Measurements from ENCODE around the gene CDH24. TPM values are rescaled to one million over a fixed set of nuclear protein-coding genes. Genes with fewer than 3 reads are reported as not detected.
A peak's percentile ranks its signal among the peaks of the same experiment; 100 is the strongest.

Gene CDH24
- total and polyA plus RNA-seq, 2 of the 13 experiments (the other 11 are each of a cell fraction or from before 2014, with no cell fraction given) = 0.69 to 0.99 TPM

DNA sequence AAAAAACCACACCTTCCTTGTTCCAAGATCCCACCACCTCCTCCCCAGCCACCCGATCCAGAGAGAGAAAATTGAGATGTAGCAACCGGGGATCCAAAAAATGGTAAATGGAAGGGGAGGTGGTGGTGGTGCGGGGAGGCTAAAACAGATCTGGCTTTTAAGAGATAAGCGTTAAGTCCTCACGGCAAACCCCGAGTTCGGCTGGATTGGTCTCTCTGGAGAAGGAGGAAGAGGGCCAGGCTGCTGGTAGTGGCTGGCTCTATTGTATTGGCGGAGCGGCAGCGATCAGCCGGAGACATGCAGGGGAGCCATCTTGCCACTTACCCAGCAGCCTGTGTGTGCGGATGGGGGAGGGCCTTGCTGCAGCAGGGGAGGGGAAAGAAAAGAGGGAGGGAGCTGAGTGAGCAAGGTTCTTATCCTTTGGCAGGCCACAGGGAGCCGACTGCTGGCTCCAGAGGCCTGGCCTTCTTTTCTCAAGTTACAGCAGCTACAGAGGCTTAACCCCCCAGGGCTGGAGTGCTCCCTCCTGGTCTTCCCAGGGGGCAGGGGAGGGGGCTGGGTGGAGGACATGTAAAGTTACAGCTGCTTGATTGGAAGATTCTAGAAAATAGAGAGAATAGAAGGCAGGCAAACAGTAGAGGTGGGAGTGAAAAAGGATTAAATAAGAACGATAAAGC lies 14.1 kb upstream of the CDH24 start (continued):
- TF ChIP-seq, protein P1, sequence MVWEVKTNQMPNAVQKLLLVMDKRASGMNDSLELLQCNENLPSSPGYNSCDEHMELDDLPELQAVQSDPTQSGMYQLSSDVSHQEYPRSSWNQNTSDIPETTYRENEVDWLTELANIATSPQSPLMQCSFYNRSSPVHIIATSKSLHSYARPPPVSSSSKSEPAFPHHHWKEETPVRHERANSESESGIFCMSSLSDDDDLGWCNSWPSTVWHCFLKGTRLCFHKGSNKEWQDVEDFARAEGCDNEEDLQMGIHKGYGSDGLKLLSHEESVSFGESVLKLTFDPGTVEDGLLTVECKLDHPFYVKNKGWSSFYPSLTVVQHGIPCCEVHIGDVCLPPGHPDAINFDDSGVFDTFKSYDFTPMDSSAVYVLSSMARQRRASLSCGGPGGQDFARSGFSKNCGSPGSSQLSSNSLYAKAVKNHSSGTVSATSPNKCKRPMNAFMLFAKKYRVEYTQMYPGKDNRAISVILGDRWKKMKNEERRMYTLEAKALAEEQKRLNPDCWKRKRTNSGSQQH (CRISPR knock-in tag; IDR thresholded peaks at IDR 0.05; ENCODE audit: low read depth) = peak; percentile 92
- TF ChIP-seq, protein P2, sequence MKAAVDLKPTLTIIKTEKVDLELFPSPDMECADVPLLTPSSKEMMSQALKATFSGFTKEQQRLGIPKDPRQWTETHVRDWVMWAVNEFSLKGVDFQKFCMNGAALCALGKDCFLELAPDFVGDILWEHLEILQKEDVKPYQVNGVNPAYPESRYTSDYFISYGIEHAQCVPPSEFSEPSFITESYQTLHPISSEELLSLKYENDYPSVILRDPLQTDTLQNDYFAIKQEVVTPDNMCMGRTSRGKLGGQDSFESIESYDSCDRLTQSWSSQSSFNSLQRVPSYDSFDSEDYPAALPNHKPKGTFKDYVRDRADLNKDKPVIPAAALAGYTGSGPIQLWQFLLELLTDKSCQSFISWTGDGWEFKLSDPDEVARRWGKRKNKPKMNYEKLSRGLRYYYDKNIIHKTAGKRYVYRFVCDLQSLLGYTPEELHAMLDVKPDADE (CRISPR knock-in tag; IDR thresholded peaks at IDR 0.05) = no peak
- TF ChIP-seq ZZZ3 (CRISPR knock-in tag; IDR thresholded peaks at IDR 0.05; ENCODE audit: borderline replicate concordance) = peak; percentile 80; the same call in 1 of the 2 replicates
- no peak for TF ChIP-seq GABPA (IDR thresholded peaks at IDR 0.05; ENCODE audit: low read depth, low read length)
- peak; percentile 47; the same call in 1 of the 2 replicates for TF ChIP-seq GABPA (CRISPR knock-in tag; IDR thresholded peaks at IDR 0.05; ENCODE audit: low read depth)
- TF ChIP-seq SMAD1 (CRISPR knock-in tag; IDR thresholded peaks at IDR 0.05; ENCODE audit: borderline replicate concordance, low read depth) = peak; percentile 96; the same call in 1 of the 2 replicates
- TF ChIP-seq HOXA3 (CRISPR knock-in tag; IDR thresholded peaks at IDR 0.05) = peak; percentile 91
- peak; percentile 87 for TF ChIP-seq IRF2 (CRISPR knock-in tag; IDR thresholded peaks at IDR 0.05)
- TF ChIP-seq, protein P3, sequence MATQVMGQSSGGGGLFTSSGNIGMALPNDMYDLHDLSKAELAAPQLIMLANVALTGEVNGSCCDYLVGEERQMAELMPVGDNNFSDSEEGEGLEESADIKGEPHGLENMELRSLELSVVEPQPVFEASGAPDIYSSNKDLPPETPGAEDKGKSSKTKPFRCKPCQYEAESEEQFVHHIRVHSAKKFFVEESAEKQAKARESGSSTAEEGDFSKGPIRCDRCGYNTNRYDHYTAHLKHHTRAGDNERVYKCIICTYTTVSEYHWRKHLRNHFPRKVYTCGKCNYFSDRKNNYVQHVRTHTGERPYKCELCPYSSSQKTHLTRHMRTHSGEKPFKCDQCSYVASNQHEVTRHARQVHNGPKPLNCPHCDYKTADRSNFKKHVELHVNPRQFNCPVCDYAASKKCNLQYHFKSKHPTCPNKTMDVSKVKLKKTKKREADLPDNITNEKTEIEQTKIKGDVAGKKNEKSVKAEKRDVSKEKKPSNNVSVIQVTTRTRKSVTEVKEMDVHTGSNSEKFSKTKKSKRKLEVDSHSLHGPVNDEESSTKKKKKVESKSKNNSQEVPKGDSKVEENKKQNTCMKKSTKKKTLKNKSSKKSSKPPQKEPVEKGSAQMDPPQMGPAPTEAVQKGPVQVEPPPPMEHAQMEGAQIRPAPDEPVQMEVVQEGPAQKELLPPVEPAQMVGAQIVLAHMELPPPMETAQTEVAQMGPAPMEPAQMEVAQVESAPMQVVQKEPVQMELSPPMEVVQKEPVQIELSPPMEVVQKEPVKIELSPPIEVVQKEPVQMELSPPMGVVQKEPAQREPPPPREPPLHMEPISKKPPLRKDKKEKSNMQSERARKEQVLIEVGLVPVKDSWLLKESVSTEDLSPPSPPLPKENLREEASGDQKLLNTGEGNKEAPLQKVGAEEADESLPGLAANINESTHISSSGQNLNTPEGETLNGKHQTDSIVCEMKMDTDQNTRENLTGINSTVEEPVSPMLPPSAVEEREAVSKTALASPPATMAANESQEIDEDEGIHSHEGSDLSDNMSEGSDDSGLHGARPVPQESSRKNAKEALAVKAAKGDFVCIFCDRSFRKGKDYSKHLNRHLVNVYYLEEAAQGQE (IDR thresholded peaks at IDR 0.05; ENCODE audit: borderline replicate concordance in 1 of 2, low read depth in 1 of 2, low read length in 2 of 2) = peak in 1 of 2 experiments; percentile 75; a peak in 1 of 4 replicates
- TF ChIP-seq ISL2 (CRISPR knock-in tag; IDR thresholded peaks at IDR 0.05) = no peak
- TF ChIP-seq ZFY (CRISPR knock-in tag; IDR thresholded peaks at IDR 0.05) = peak; percentile 70
- no peak for TF ChIP-seq MBD4 (IDR thresholded peaks at IDR 0.05; ENCODE audit: borderline replicate concordance, low read length)
- peak; percentile 93; the same call in 1 of the 2 replicates for TF ChIP-seq TOPORS (CRISPR knock-in tag; IDR thresholded peaks at IDR 0.05)
- TF ChIP-seq MYC (CRISPR knock-in tag; IDR thresholded peaks at IDR 0.05; ENCODE audit: borderline replicate concordance) = peak; percentile 86; the same call in 1 of the 2 replicates
- peak; percentile 68; the same call in 1 of the 2 replicates for TF ChIP-seq SIX1 (CRISPR knock-in tag; IDR thresholded peaks at IDR 0.05; ENCODE audit: borderline replicate concordance)
- peak; percentile 56; the same call in 1 of the 2 replicates for TF ChIP-seq ZNF343 (CRISPR knock-in tag; IDR thresholded peaks at IDR 0.05)
- TF ChIP-seq FOXO1 (CRISPR knock-in tag; IDR thresholded peaks at IDR 0.05) = peak; percentile 76
- TF ChIP-seq, protein P4, sequence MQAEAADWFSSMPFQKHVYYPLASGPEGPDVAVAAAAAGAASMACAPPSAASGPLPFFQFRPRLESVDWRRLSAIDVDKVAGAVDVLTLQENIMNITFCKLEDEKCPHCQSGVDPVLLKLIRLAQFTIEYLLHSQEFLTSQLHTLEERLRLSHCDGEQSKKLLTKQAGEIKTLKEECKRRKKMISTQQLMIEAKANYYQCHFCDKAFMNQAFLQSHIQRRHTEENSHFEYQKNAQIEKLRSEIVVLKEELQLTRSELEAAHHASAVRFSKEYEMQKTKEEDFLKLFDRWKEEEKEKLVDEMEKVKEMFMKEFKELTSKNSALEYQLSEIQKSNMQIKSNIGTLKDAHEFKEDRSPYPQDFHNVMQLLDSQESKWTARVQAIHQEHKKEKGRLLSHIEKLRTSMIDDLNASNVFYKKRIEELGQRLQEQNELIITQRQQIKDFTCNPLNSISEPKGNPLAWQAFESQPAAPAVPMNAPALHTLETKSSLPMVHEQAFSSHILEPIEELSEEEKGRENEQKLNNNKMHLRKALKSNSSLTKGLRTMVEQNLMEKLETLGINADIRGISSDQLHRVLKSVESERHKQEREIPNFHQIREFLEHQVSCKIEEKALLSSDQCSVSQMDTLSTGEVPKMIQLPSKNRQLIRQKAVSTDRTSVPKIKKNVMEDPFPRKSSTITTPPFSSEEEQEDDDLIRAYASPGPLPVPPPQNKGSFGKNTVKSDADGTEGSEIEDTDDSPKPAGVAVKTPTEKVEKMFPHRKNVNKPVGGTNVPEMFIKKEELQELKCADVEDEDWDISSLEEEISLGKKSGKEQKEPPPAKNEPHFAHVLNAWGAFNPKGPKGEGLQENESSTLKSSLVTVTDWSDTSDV (CRISPR knock-in tag; IDR thresholded peaks at IDR 0.05) = peak; percentile 82; the same call in 1 of the 2 replicates
